ENCODE measurements around the gene C6orf136. TPM values are rescaled to one million over a fixed set of nuclear protein-coding genes. Genes with fewer than 3 reads are reported as not detected.

Gene C6orf136
- total RNA-seq, 4 donors from 2014 or later = 35.5 to 111 (median 83.8) TPM

DNA sequence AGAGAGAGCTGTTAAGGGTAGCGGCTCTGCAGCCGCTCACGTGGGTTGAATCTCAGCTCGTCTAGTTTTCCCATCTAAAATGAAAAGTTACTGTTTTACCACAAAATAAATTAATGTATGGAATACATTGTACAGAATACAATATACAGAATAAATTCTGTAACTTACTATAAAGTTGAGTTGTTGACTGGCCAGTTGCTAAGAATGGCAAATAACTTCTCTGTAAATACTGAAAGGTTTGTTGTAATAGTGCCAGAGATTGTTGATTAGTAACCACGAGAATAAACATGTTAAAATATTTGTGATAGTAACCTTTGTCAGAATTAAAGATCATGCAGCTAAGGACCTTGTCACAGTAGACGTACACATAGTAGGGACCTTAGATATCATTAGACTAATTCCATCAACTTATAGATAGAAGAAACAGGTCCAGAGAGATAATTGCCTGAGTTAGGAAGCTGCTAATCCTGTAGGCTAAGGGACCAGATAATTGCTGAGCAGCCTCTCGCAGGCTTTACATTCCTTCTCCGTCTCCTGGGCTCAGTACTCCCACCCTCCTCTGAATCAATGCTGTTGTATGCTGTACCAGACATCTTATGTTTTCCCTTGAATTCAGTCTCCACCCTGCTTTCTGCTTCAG lies 44.4 kb downstream of the C6orf136 start:
- no peaks in the 10 kb centered on the region for H3K27me3 ChIP-seq
- no peaks in the 10 kb centered on the region for H3K36me3 ChIP-seq
- H3K9me3 ChIP-seq = no peaks in the 10 kb centered on the region
- DNase-seq = no peak
- H3K4me1 ChIP-seq = peaks cover 0 to 36% (median 26%) of the 10 kb centered on the region in 4 donors
- peak overlapping the region; percentile 56 to 77 (median 68) for H3K4me3 ChIP-seq
- no peak for TF ChIP-seq POLR2A (IDR thresholded peaks at IDR 0.05)
- TF ChIP-seq, protein P1, sequence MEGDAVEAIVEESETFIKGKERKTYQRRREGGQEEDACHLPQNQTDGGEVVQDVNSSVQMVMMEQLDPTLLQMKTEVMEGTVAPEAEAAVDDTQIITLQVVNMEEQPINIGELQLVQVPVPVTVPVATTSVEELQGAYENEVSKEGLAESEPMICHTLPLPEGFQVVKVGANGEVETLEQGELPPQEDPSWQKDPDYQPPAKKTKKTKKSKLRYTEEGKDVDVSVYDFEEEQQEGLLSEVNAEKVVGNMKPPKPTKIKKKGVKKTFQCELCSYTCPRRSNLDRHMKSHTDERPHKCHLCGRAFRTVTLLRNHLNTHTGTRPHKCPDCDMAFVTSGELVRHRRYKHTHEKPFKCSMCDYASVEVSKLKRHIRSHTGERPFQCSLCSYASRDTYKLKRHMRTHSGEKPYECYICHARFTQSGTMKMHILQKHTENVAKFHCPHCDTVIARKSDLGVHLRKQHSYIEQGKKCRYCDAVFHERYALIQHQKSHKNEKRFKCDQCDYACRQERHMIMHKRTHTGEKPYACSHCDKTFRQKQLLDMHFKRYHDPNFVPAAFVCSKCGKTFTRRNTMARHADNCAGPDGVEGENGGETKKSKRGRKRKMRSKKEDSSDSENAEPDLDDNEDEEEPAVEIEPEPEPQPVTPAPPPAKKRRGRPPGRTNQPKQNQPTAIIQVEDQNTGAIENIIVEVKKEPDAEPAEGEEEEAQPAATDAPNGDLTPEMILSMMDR (IDR thresholded peaks at IDR 0.05) = no peak
- H3K27ac ChIP-seq = peak overlapping the region; percentile 51 to 98 (median 88)

DNA sequence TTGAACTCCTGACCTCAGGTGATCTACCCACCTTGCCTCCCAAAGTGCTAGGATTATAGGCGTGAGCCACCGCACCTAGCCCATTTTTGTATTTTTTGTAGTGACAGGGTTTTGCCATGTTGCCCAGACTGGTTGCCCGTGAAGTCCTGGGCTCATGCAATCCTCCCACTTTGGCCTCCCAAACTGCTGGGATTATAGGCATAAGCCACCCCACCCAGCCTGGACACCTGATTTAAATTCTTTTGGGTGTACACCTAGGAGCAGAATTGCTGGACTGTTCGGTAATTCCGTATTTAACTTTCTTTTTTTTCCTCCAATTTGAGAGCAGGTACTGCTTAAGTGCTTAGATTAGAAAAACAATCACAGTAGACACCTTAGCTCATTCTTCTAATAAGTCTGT lies 49.5 kb downstream of the C6orf136 start:
- H3K36me3 ChIP-seq = no peaks in the 10 kb centered on the region
- H3K9me3 ChIP-seq = no peaks in the 10 kb centered on the region
- peaks cover 0 to 1% (median 0%) of the 10 kb centered on the region in 4 donors for H3K4me1 ChIP-seq
- DNase-seq = no peak
- no peak for TF ChIP-seq POLR2A (IDR thresholded peaks at IDR 0.05)
- TF ChIP-seq, protein P1 (IDR thresholded peaks at IDR 0.05) = no peak
- H3K27me3 ChIP-seq = no peaks in the 10 kb centered on the region
- H3K4me3 ChIP-seq = no peak overlapping the region
- no peak overlapping the region for H3K27ac ChIP-seq

DNA sequence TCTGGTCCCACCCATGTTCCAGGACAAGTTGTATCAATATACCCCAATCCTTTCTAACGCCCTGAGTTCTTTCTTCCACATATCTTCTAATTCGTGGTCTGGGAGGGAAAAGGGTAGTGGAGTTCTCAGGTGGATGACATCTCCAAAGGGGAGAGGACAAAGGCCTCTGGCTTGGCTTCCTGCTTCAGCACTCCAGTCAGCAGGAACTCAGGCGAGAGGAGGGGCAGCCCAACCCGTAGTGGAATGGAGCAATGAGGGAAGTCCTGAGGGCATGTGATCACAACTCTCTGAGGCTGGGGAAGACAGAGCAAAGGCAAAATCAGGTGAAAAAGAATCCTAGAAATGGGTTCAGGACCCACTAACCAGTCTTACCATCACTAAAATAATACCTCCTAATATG lies 53.4 kb downstream of the C6orf136 start:
- no peak for DNase-seq
- Histone ChIP-seq H3K4me3 (no peak overlapping the region), H3K36me3 (no peaks in the 10 kb centered on the region), H3K27ac (no peak overlapping the region), H3K9me3 (no peaks in the 10 kb centered on the region), H3K27me3 (no peaks in the 10 kb centered on the region), H3K4me1 (no peaks in the 10 kb centered on the region)
- TF ChIP-seq POLR2A (IDR thresholded peaks at IDR 0.05) = no peak
- TF ChIP-seq, protein P1 (IDR thresholded peaks at IDR 0.05) = no peak

Other genes starting within 250 kb of the C6orf136 start
- 100 to 1,000 TPM; 313 to 404 (median 383) TPM for gene HLA-E, start 157.6 kb upstream of the C6orf136 start, total RNA-seq
- 10 to 100 TPM; 26.6 to 40.4 (median 33.8) TPM for gene GNL1, start 90.6 kb upstream of the C6orf136 start, total RNA-seq
- 1 to 10 TPM; 1.7 to 9.0 (median 4.8) TPM for gene PRR3, start 89.8 kb upstream of the C6orf136 start, total RNA-seq
- 100 to 1,000 TPM in 1 of 4 donors, 10 to 100 TPM in 3; 38.6 to 328 (median 45.2) TPM for gene ABCF1, start 75.7 kb upstream of the C6orf136 start, total RNA-seq
- 10 to 100 TPM; 47.6 to 74.0 (median 61.3) TPM for gene PPP1R10, start 29.9 kb upstream of the C6orf136 start, total RNA-seq
- 10 to 100 TPM; 35.3 to 59.8 (median 42.5) TPM for gene MRPS18B, start 29.3 kb upstream of the C6orf136 start, total RNA-seq
- 10 to 100 TPM in 2 of 4 donors, 1 to 10 TPM in 2; 8.2 to 25.2 (median 15.1) TPM for gene ATAT1, start 20.3 kb upstream of the C6orf136 start, total RNA-seq
- 10 to 100 TPM; 39.6 to 68.1 (median 58.2) TPM for gene DHX16, start 25.9 kb downstream of the C6orf136 start, total RNA-seq
- gene PPP1R18, start 39.5 kb downstream of the C6orf136 start, total RNA-seq = 10 to 100 TPM in 2 of 4 donors, 1 to 10 TPM in 2; 4.7 to 52.8 (median 9.0) TPM
- 1 to 10 TPM in 2 of 4 donors, not detected in 2; 2.0 to 2.7 TPM for gene NRM, start 43.9 kb downstream of the C6orf136 start, total RNA-seq
- 10 to 100 TPM in 3 of 4 donors, 1 to 10 TPM in 1; 7.5 to 51.2 (median 19.4) TPM for gene MDC1, start 70.1 kb downstream of the C6orf136 start, total RNA-seq
- 100 to 1,000 TPM in 1 of 4 donors, 10 to 100 TPM in 3; 69.9 to 188 (median 95.6) TPM for gene TUBB, start 73.2 kb downstream of the C6orf136 start, total RNA-seq
- gene FLOT1, start 95.6 kb downstream of the C6orf136 start, total RNA-seq = 100 to 1,000 TPM in 2 of 4 donors, 10 to 100 TPM in 2; 74.1 to 151 (median 100) TPM
- gene IER3, start 97.4 kb downstream of the C6orf136 start, total RNA-seq = 10 to 100 TPM in 3 of 4 donors, 1 to 10 TPM in 1; 6.7 to 16.4 (median 13.2) TPM
- gene DDR1, start 237.4 kb downstream of the C6orf136 start, total RNA-seq = 100 to 1,000 TPM in 3 of 4 donors, 10 to 100 TPM in 1; 70.1 to 166 (median 143) TPM

Data from Peyer's patch (tissue), 4 donors.